Activated CD4-positive, alpha-beta T cell treated with anti-CD3 and anti-CD28 coated beads, Interleukin-2, Interleukin-6, amounts not matched to agents 100 ng/mL and 50 ng/mL, durations not matched to agents 16 hours and 8 hours (primary cell): ENCODE results near the gene PSMF1.

Experiments used
- DNase-seq: peaks from one replicate; pipeline ENCODE4 v3.0.0-alpha.2; 2020

PSMF1 gene

DNA sequence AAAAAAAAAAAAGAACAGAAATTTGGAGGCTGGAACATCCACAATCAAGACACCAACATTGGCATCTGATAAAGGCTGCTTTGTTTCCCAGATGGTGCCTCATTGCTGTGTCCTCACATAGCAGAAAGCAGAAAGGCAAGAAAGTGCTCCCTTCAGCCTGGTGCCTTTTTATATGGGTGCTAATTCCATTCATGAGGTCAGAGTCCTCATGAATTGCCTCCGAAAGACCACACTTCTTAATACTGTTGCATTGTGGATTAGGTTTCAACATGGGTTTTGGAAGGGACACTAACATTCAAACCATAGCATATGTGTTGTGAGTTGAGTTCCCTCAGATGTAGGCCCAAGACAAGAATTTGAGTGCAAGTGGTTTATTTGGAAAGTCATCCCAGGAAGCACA lies 76.8 kb downstream of the PSMF1 start:
- DNase-seq: no peak

DNA sequence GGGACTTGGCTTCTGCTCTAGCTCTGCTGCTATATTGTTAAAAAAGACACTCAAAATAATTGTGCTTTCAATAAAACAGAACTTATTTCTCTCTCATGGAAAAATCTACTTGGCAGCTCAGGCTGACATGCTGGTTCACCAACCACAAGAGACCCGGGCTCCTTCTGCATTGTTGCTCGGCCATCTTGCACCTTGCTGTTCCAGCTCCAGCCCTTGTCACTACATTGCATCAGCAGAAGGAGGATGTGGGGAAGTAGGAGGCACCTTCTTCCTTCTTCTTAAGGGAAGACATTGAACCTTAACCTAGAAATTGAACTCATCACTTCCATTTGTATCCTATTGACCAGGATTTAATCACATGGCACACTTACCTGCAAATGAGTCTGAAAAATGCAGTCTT lies 78.2 kb downstream of the PSMF1 start:
- no peak for DNase-seq

DNA sequence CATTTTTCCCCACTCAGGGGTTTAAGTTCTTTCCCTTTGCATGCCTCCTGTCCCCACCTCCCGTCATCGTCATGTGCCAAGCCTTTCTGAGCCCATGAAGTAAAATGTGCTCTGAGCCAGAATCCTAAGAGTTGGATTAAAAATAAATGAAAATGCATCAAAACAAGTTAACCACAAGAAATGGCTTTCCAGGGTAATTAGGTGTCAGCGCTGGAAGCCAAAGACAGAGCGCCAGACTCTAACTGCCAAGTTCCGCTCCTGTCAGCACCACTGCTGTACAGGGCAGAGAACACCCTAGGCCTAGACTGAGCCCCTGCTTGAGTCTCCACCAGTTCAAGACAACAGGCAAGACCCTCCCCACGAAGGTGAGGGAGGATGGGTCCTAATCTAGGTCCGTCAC lies 79.4 kb downstream of the PSMF1 start:
- DNase-seq: no peak

DNA sequence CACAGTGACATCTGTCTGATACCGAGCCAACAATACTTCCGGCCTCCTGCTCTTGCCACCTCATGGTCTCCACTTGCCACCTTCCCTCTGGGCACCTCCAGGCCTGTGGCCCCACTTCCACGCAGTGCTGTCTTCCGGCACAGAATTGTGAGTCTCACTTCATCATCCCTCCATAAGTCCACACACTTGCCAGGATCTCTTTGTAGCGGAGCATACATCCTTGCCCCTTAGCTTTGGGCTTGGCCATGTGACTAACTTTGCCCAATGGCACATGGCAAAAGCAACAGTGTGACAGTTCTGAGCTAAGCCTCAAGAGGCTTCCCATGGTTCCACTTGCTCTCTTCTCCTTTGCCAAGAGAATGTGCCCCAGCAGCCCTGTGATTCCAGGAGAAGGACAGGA lies 80.3 kb downstream of the PSMF1 start:
- no peak for DNase-seq

DNA sequence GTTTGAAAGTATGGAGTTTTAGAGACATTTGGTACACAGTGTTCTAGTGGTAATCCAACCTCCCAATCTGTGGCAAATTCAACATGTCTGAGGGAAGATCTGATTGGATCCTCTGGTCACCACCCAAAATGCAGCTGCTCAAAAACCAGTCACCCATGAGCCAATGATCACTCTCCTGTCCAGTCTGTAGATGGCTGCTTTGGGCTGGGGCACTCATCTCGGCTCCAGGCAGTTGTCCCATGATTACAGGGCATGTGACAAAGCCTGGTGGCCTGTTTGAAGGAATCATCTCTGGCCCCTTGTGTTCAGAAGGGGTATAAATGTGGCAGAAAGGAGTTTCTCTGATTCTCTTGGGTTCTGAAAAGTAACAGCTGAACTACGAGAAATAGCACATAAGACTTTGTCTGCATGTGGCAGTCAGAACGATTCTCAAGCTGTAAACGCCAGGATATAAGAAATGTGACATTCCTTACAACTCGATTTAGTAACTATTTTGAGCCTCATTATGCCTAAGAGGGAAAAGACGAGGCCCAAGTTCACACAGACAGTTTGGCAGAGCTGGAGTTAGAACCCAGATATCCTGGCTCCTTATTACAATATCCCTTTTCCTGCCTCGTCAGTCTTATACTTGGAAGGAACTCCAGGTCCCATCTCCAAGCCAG lies 80.9 kb downstream of the PSMF1 start:
- no peak for DNase-seq

DNA sequence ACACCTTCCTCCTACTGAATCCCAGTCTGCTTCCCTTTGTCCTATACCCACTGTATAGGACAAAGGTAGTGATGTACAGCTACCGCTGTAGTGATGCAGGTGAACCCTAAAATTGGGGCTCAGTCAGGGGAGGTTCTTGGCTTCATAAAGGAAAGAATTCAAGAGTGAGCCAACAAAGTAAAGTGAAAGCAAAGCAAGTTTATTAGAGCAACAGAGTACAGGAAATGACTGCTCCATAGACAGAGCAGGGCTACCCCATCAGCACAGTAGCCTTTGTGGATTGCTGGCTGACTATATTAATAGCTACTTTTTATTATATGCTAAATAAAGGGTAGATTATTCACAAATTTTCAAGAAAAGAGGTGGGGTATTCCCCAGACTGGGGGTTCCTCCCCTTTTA lies 81.6 kb downstream of the PSMF1 start:
- no peak for DNase-seq

DNA sequence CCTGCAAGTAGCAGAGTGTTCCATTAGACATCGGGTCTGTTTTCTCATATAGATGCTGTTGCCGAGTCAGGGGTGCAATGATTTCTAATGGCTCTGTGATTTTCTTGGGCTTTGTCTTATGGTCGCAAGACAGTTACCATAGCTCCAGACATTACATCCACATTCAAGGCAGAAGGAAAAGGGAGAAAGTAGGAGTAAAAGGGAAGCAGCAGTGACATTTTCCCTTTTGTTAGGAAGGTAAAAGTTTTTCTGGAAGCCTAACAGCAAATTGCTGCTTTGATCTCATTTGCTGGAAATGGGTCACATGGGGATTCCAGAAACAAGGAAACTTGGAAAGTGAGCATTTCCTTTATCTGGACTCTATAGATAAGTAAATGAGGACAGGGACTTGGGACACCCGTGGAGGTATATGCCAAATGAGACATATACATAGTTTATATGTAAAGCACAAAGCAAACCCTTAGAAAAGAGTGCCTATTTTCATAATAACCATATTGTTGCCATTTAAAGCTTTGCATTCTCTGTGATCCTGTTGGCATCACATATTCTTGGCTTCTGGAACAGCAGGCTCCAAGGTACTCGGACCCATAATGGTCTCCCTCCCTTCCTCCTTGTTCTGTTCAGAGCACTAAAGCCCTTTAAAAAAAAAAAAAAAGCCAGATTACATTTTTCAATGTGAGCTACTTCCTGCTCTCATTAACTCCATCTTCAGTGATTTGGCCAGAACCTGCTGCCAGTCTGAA lies 84.5 kb downstream of the PSMF1 start, which contains the start of gene C20orf202:
C20orf202 (plus strand) TSS at position 693 of the 743 bp plus-strand sequence. CDS start 132 bp downstream, outside the sequence.
- no peak for DNase-seq

DNA sequence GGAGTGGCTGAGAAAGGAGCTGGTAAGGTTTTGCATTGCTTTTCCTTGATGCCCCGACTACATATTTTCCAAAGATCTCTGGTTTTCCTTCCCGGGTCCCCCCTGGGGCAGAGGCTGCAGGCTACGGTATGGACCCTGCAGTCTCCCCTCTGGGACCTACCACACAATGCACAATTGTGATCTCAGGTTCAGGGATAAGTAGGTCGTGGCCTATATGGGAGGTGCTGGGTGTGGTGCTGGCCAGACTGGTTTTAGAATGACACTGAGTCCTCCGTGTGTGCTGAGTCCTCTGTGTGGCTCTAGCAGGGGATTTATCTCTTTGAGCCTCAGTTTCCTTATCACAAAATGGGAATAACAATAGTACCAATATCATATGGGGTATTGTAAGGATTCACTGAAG lies 85.2 kb downstream of the PSMF1 start:
- no peak for DNase-seq

DNA sequence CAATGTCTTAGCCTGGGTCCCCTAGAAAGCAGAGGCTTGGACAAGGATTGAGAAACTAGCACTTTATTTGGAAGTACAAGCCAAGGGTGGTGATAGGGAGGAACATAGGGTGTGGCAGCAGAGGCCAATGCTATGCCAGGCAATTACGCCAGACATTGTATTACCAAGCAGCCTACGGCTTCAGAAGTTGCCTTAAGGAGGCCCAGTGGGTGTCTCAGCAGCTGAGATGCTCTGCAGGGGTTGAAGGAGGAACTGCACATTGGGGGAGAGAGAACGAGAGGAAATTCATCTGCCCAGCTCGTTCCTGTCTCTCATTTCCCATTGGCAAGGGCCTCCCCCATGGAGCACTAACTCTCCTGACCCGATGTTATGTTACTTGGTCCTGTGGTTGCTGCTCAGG lies 85.7 kb downstream of the PSMF1 start:
- DNase-seq: no peak

DNA sequence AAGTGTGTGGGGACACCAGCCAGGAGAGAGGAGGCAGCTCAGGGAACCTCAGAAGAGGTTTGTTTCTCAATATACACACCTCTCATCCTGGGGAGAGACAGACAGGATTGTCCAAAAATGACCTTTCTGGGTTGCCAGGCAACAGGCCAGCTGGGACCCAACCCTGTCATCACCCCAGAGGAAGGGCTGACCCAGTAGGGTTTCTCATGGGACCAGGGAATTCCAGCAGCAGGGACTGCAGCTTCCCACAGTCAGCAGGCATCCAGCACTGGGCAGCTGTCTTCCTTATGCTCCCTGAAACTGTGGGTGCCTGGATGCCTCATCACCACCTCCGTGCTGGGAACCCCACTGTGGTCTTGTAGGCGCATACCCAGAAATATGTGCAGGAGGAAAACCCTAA lies 86.2 kb downstream of the PSMF1 start:
- no peak for DNase-seq

DNA sequence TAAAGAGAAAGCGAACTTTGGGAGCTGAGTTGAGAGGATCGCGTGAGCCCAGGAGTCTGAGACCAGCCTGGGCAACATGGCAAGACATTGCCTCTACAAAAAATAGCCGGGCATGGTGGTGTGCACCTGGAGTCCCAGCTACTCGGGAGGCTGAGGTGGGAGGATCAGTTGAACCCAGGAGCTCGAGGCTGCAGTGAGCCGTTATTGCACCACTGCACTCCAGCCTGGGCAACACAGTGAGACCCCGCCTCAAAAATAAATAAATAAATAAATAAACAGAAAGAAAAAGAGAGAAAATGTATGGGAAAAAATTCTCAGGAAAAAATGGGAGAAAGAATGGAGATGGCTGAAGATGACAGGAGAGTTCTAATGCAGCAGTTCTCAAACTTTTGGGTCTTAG lies 87.4 kb downstream of the PSMF1 start:
- DNase-seq: no peak

DNA sequence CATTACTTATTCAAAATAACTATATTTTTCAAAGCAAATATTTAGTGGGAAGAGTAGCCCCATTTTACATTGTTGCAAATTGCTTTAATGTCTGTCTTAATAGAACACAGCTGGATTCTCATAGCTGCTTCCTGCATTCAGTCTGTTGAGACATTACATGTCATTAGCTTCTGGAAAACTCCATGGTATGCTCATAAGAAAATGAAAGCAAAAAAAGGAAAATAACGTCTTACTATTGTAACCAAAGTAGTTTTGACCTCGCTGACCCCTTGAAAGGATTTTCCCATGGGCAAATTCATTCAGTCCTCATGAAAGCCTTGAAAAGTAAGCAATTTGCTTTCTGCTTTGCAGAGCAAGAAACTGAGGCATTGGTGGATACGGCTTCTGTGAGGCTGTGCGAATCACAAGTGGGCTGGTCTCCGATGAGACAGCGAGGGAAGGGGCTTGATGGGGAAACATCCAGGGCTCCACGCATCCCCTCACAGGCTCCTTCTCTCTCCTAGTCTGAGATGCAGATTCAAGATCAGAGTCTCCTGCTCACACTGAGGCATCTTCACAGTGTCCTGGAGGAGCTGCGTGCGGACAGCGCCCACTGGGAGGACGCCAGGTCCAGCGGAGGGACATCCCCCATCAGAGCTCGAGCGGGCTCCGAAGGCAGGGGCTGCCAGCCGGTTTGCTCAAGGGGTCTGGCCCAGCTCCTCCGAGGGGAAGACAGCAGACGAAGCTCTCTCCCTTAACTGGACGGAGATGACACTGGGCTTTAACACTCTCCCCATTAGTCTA lies 88.2 kb downstream of the PSMF1 start:
- DNase-seq: no peak

DNA sequence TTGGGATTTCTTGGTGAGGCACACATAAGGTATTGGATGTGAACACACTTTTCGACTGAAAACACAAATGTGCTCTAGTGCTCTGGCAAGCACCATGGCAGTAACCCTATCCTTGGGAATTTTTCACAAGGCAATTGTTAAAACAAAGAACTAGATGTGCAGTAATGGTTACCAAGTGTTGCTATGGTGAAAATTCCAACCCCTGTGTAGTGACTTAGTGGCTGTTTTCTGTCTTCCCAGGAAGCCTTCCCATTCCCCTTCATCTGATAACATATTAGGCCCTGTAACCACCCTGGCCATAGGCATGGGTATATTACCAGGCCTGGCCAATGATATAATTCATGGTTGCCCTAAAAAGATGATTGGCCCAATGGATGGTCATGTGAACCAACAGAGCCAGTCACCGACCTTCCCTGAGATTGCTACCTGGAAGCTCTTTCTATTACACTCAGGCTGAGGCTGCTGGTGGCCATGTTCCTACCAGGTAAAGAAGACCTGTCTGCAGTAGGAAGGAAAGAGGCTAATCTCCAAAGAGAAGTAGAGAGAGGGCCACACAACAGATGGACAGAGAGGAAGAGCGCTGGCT lies 89.0 kb downstream of the PSMF1 start:
- DNase-seq: no peak

DNA sequence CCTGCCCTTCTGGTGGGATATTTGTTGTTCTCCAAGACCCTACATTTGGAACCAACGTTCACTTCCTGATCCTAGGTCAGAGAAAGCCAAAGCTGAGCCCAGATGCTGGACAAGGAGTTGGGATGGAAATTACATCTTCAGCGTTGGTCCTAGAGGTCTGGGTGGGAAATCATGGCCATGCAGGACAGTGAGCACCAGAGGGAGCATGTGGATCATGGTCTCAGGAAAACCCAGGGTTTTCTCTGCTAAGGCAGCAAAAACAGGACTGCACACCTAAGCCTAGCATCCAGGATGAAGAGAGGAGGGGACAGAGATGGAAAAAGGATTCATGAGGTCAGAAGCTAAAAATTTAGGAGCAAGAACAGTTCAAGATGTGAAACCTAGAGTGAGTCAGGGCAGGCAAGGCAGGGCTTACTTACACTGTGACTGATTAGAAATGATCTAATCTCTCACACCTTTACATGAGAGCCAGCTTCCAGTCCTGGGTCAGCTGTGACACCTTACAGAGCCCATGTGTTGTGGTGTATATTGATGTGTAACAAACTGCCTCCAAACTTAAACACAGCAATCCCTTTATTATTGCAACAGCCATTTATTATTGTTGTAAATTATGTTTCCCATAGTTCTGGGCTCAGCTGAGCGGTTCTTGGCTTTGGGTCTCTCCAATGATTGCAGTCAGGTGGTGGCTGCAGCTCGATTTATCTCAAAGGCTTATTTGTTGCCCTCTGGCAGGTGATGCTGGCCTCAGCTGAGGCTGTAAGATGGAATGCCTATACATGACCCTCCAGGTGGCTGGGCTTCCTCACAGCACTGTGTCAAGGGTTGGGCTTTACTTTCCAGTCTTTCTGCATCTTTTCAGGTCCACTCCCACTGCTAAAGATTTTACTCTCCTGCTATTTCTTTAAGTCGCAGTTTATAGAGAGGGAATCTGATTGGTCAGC lies 91.3 kb downstream of the PSMF1 start:
- no peak for DNase-seq

DNA sequence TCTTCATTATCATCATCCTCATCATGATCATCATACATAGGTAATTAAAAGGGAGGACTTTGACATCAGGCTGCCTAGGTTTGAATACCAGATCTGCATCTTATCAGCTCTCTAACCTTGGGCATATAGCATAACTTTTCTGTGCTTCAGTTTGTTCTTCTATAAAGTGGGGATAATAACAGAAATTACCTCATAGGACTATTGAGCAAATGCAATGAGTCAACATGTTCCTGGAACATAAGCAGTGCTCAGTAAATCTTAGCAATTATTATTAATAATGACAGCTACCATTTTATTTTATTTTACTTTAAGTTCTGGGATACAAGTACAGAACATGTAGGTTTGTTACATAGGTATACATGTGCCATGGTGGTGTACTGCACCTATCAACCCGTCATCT lies 92.1 kb downstream of the PSMF1 start:
- DNase-seq: no peak

DNA sequence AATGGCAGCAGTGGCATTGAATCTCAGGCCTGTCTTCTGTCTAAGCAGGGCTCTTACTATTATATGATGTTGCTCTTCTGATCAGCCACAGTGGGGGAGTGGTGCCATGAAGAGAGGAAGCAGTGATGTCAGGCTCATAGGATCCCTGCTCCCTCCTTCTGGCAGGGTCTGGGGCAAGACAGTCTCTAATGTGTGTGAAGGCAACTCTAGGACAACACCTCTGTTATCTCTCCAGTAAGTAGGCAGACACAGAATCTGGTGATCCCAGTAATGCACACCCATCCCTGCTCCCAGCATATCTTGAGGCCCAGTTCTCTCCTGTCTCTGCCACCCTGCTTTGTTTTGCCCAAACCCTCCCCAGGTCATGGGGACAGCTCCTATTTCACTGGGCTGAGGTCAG lies 93.6 kb downstream of the PSMF1 start:
- no peak for DNase-seq

DNA sequence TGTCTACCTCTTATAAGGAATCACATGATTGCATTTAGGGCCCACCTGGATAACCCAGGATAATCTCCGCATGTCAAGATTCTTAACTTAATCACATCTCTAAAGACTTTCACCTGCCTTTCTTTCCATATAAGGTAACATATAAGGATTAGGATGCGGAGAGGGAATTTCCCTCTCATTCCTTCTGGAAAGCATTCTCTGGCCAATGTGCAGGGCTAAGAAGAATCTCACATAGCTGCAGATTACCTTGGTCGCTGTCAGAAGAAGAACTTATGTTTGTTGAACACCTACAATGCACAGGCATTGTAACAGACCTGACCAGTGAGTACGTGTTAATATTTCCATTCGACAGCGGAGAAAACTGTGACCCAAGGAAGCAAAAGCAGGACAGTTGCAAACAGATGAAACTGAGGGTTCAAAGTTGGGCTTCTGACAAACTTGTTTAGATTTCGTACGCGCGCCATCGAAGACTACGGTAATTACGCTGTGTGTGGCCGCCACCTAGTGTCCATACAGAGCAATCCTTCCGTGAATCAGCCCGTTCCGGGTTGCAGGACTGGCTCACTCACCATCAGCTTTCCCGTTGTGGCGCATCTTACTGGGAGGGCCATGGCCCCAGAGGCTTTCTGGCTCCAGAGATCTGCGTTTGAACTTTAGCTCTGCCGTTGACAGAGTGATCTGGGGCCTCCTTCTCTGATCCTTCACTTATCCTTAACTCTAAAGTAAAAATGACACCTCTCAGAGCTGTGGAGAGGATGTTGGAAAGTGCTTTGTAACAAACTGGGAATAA lies 94.4 kb downstream of the PSMF1 start:
- DNase-seq: peak; percentile 80

DNA sequence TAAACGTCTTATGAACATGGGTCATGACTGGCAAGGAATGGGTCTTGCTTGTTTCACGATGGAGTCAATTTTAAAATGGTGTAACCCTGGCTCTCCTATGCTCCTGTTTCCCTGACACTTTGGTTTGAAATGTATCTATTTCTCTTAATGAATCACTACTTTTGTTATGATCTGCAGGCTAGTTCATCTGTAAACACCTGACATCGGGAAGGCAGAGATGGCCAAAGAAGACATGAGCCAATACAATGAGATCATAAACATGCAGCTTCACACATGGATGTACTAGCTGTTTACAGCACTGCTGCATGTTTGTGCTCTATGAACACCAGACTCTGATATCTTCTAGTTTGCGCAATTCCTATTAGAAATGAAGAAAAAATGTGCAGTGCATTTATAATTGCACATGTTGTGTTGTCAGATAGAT lies 96.4 kb downstream of the PSMF1 start:
- DNase-seq: peak; percentile 12

DNA sequence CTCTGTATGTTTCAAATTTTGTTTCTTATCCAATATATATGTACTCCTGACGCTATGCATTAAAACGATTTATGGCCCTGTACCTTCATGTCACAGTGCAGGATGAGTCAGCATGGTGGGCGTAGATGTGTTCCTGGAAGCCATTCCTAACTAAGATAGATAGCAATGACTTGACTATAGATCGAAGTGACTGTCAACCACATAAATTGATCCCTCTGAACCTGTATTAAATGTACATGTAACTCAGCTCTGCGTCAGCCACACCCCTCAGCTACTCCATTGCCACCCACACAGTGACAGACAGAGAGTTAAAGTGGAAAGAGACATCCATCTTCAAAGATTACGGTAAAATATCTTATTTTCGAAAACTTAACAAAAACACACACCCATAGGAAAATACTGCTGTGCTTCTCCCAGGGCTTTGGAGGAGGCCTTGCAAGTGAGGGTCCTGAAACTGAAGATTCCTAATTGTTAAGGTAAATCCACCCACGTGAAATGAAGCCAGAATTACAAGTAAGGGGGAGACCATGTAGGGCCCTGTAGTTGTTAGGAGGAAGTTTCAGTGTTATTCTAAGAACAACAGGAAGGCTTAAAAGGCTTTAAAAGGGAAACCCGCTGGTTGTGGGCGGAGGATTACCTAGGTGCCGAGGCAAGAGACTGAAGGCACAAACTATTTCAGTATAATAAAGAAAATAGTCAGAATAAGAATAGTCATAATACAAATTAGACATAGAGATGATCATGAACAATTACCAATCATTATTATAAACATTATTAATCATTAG lies 97.2 kb downstream of the PSMF1 start:
- peak; percentile 45 for DNase-seq
